Keratinocyte (primary cell): ENCODE results near the gene ZNF467. TPM values are rescaled to one million over a fixed set of nuclear protein-coding genes. Genes with fewer than 3 reads are reported as not detected.

Experiments used
- DNase-seq: peaks from one replicate; pipeline ENCODE4 v3.0.0-alpha.2; 2011; ENCODE audit warnings: low read depth, missing footprints, low spot score
- FAIRE-seq: peaks from 2 replicates; lab custom pipeline; 2011; peaks lifted over from hg19 to GRCh38; lab: Jason Lieb, UNC
- H2AFZ ChIP-seq: 2 replicates; pipeline ENCODE4 v1.6.0; 2012; ENCODE audit warnings: low read length, control low read depth, inconsistent platforms; ENCODE audit not compliant: control insufficient read depth
- H3K27ac ChIP-seq: 2 replicates; pipeline ENCODE4 v1.5.1; 2011; ENCODE audit warnings: low read length; ENCODE audit not compliant: control insufficient read depth, insufficient read depth
- H3K27me3 ChIP-seq: 3 replicates; pipeline ENCODE4 v1.6.0; 2011; ENCODE audit warnings: low read length; ENCODE audit not compliant: control insufficient read depth, insufficient read depth; ENCODE audit errors: extremely low read depth
- H3K36me3 ChIP-seq, 2 experiments: 2 replicates in 1 of 2; 3 replicates in 1 of 2; pipeline ENCODE4 v1.5.1; 2011; ENCODE audit warnings: low read length in 2 of 2, mild to moderate bottlenecking in 1 of 2; ENCODE audit not compliant: control insufficient read depth in 2 of 2, insufficient read depth in 2 of 2; ENCODE audit errors: extremely low read depth in 1 of 2
- H3K4me1 ChIP-seq: 3 replicates; pipeline ENCODE4 v1.5.1; 2011; ENCODE audit warnings: low read length; ENCODE audit not compliant: control insufficient read depth, insufficient read depth; ENCODE audit errors: extremely low read depth
- H3K4me2 ChIP-seq: 3 replicates; pipeline ENCODE4 v1.6.0; 2011; ENCODE audit warnings: low read depth, low read length; ENCODE audit not compliant: control insufficient read depth, insufficient read depth; ENCODE audit errors: extremely low read depth
- H3K4me3 ChIP-seq, 3 experiments: fragments of 200-600 bp in 1 of 3; sonication (generic) in 1 of 3; 2 replicates in 2 of 3; 3 replicates in 1 of 3; pipeline ENCODE4 v1.5.1; 2011 to 2016; ENCODE audit warnings: low read length in 3 of 3, mild to moderate bottlenecking in 3 of 3, control low read depth in 2 of 3, inconsistent platforms in 1 of 3, low read depth in 1 of 3, mixed read lengths in 1 of 3, mixed run types in 1 of 3, moderate library complexity in 1 of 3; ENCODE audit not compliant: control insufficient read depth in 2 of 3, insufficient read depth in 2 of 3; ENCODE audit errors: extremely low read depth in 1 of 3
- H3K79me2 ChIP-seq: 2 replicates; pipeline ENCODE4 v1.6.0; 2012; ENCODE audit warnings: low read length; ENCODE audit not compliant: control insufficient read depth, insufficient read depth
- H3K9ac ChIP-seq: 3 replicates; pipeline ENCODE4 v1.6.0; 2011; ENCODE audit warnings: low read length; ENCODE audit not compliant: control insufficient read depth, insufficient read depth; ENCODE audit errors: extremely low read depth
- H3K9me1 ChIP-seq: 3 replicates; pipeline ENCODE4 v1.6.0; 2011; ENCODE audit warnings: low read length; ENCODE audit not compliant: control insufficient read depth, insufficient read depth; ENCODE audit errors: extremely low read depth
- H3K9me3 ChIP-seq: 2 replicates; pipeline ENCODE4 v1.5.1; 2012; ENCODE audit warnings: low read depth, low read length; ENCODE audit not compliant: control insufficient read depth
- H4K20me1 ChIP-seq: 3 replicates; pipeline ENCODE4 v1.6.0; 2011; ENCODE audit warnings: low read length; ENCODE audit not compliant: control insufficient read depth, insufficient read depth; ENCODE audit errors: extremely low read depth
- EZH2 ChIP-seq: IDR thresholded peaks from one replicate; pipeline ENCODE4 v1.6.1; 2012; ENCODE audit warnings: inconsistent platforms, mild to moderate bottlenecking, low read length, moderate library complexity
- dilution Hi-C: fragments of 300-500 bp; cut with MboI; formaldehyde crosslinking; loops from one replicate; pipeline ENCODE4 v1.7.0; 2020; ENCODE audit warnings: low sequenced_read_pairs; ENCODE audit not compliant: extremely low pct_ligation_motif_present
- polyA plus RNA-seq, 5 experiments: library from polyadenylated mRNA; depleted of rRNA in 3 of 5; stranded (reverse) in 3 of 5; stranded (forward) in 1 of 5; unstranded in 1 of 5; fragments of >200 nt; gene quantifications; 1 replicate in 1 of 5; 2 replicates in 3 of 5; 3 replicates in 1 of 5; pipeline versions ENCODE4 v1.2.1 to v1.2.3, GENCODE V29; 2011 to 2012; ENCODE audit warnings: missing spikeins in 2 of 5, low read depth in 1 of 5, low replicate concordance in 1 of 5
- TF ChIP-seq, protein P1 (sequence below), 3 experiments: IDR thresholded peaks in 1 of 3; conservative IDR thresholded peaks in 1 of 3; optimal IDR thresholded peaks in 1 of 3; 2 replicates in 2 of 3; 3 replicates in 1 of 3; pipeline versions ENCODE3 to v1.5.1; 2011; ENCODE audit warnings: low read length in 3 of 3, mild to moderate bottlenecking in 3 of 3, moderate library complexity in 2 of 3, control low read depth in 1 of 3, inconsistent platforms in 1 of 3; ENCODE audit not compliant: insufficient read depth in 2 of 3; ENCODE audit errors: extremely low read depth in 1 of 3

The ZNF467 gene
- polyA plus RNA-seq, 1 donor (not counting 4 experiments of a cell fraction or from before 2014, with no cell fraction given), result 0.31 TPM

DNA sequence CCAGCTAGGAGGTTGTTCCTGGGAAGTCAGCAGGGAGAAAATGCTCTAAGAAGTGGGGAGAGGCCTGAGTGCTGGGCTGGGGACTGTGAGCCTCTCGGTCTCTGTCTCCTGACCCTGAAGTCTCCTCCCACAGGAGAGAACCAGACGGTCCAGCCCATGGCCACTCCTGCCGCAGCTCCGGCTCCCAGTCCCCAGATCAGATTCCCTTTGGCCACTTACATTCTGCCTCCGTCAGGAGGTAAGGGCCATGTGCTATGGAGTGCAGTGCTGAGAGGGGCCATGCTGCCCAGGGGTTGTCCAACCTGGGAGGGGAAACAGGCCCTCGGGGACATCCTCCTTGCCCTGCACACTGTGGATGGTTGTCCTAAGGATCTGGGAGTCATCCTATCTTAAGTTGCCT, 21.3 kb upstream of the ZNF467 start:
- DNase-seq, result no peak
- no peaks in the 10 kb centered on the region for H4K20me1 ChIP-seq
- TF ChIP-seq, protein P1, sequence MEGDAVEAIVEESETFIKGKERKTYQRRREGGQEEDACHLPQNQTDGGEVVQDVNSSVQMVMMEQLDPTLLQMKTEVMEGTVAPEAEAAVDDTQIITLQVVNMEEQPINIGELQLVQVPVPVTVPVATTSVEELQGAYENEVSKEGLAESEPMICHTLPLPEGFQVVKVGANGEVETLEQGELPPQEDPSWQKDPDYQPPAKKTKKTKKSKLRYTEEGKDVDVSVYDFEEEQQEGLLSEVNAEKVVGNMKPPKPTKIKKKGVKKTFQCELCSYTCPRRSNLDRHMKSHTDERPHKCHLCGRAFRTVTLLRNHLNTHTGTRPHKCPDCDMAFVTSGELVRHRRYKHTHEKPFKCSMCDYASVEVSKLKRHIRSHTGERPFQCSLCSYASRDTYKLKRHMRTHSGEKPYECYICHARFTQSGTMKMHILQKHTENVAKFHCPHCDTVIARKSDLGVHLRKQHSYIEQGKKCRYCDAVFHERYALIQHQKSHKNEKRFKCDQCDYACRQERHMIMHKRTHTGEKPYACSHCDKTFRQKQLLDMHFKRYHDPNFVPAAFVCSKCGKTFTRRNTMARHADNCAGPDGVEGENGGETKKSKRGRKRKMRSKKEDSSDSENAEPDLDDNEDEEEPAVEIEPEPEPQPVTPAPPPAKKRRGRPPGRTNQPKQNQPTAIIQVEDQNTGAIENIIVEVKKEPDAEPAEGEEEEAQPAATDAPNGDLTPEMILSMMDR (optimal IDR thresholded peaks at IDR 0.05 in 1 of 3, IDR thresholded peaks at IDR 0.05 in 1 of 3, conservative IDR thresholded peaks at IDR 0.05 in 1 of 3; ENCODE audit: extremely low read depth in 1 of 3, insufficient read depth in 2 of 3, low read length in 3 of 3), result no peak
- TF ChIP-seq EZH2, result no peak
- no peak overlapping the region for H3K4me2 ChIP-seq
- H3K4me3 ChIP-seq, result no peak overlapping the region
- H3K9me3 ChIP-seq, result no peaks in the 10 kb centered on the region
- H3K9me1 ChIP-seq, result no peaks in the 10 kb centered on the region
- dilution Hi-C loops, result no loop called here
- H2AFZ ChIP-seq, result no peak overlapping the region
- H3K9ac ChIP-seq, result no peak overlapping the region
- H3K79me2 ChIP-seq, result no peaks in the 10 kb centered on the region
- H3K4me1 ChIP-seq, result peaks cover 2% of the 10 kb centered on the region
- no peaks in the 10 kb centered on the region for H3K36me3 ChIP-seq
- no peak overlapping the region for H3K27ac ChIP-seq
- FAIRE-seq, result no peak
- peaks cover 28% of the 10 kb centered on the region for H3K27me3 ChIP-seq

DNA sequence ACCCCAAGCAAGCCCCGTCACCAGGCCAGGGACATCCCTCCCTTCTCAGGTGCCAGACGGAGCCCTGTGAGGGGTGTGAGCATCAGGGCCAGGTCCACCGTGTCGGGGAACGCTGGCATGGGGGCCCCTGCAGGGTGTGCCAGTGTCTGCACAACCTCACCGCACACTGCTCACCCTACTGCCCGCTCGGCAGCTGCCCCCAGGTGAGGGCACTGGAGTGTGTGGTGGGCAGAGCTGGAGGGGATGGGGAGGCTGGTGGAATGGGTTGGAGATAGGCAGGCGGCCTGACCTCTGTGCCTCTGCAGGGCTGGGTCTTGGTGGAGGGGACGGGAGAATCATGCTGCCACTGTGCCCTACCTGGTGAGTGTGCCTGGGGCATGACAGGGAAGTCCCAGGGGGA, 19.9 kb upstream of the ZNF467 start:
- no peaks in the 10 kb centered on the region for H3K36me3 ChIP-seq
- peaks cover 2% of the 10 kb centered on the region for H3K4me1 ChIP-seq
- no peaks in the 10 kb centered on the region for H3K79me2 ChIP-seq
- DNase-seq, result no peak
- no peak overlapping the region for H3K4me2 ChIP-seq
- TF ChIP-seq EZH2, result no peak
- TF ChIP-seq, protein P1 (optimal IDR thresholded peaks at IDR 0.05 in 1 of 3, IDR thresholded peaks at IDR 0.05 in 1 of 3, conservative IDR thresholded peaks at IDR 0.05 in 1 of 3; ENCODE audit: extremely low read depth in 1 of 3, insufficient read depth in 2 of 3, low read length in 3 of 3), result no peak
- H3K27me3 ChIP-seq, result peaks cover 42% of the 10 kb centered on the region
- H2AFZ ChIP-seq, result no peak overlapping the region
- no peak overlapping the region for H3K9ac ChIP-seq
- H3K27ac ChIP-seq, result no peak overlapping the region
- H3K4me3 ChIP-seq, result no peak overlapping the region
- no peaks in the 10 kb centered on the region for H3K9me3 ChIP-seq
- H4K20me1 ChIP-seq, result no peaks in the 10 kb centered on the region
- dilution Hi-C loops, result no loop called here
- no peak for FAIRE-seq
- H3K9me1 ChIP-seq, result no peaks in the 10 kb centered on the region
